CD8-positive, alpha-beta memory T cell (primary cell): ENCODE measurements around the gene RBP7. TPM values are rescaled to one million over a fixed set of nuclear protein-coding genes. Genes with fewer than 3 reads are reported as not detected.

Experiments used
- CTCF ChIA-PET: fragments of 350-600 bp; sonication (Branson Sonifier 250); formaldehyde crosslinking; loops from one replicate; lab custom pipeline; 2021; ENCODE audit warnings: antibody characterized with exemption; lab: Charles Lee
- POLR2A ChIA-PET: fragments of 350-600 bp; sonication (Branson Sonifier 250); formaldehyde crosslinking; loops from one replicate; lab custom pipeline; 2021; ENCODE audit warnings: antibody characterized with exemption; lab: Charles Lee
- DNase-seq, 5 donors: peaks; one replicate each; pipeline versions ENCODE4 v3.0.0 to v3.0.0-alpha.2; 2020 to 2022; ENCODE audit warnings: mixed read lengths in 1 of 5
- H3K27ac ChIP-seq: one replicate; pipeline ENCODE4 v1.7.0; 2013; ENCODE audit warnings: low read depth, mild to moderate bottlenecking, low read length, moderate library complexity
- H3K27me3 ChIP-seq: 2 replicates; pipeline ENCODE4 v1.7.0; 2013; ENCODE audit warnings: low read length, mild to moderate bottlenecking; ENCODE audit not compliant: insufficient read depth, poor library complexity, severe bottlenecking
- H3K36me3 ChIP-seq: 2 replicates; pipeline ENCODE4 v1.7.0; 2013; ENCODE audit warnings: mild to moderate bottlenecking, low read length, moderate library complexity; ENCODE audit not compliant: insufficient read depth
- H3K4me1 ChIP-seq: 2 replicates; pipeline ENCODE4 v1.7.0; 2013; ENCODE audit warnings: mild to moderate bottlenecking, low read length, moderate library complexity; ENCODE audit not compliant: insufficient read depth
- H3K4me3 ChIP-seq: 2 replicates; pipeline ENCODE4 v1.7.0; 2013; ENCODE audit warnings: mild to moderate bottlenecking, low read length
- H3K9me3 ChIP-seq: 2 replicates; pipeline ENCODE4 v1.7.0; 2013; ENCODE audit warnings: mild to moderate bottlenecking, low read length
- H3K27ac Mint-ChIP-seq, 8 donors: one replicate each; pipeline ENCODE4 v1.8.0; 2020 to 2021; ENCODE audit warnings: mixed read lengths in 8 of 8, mild to moderate bottlenecking in 6 of 8, inconsistent platforms in 3 of 8, moderate library complexity in 3 of 8
- H3K27me3 Mint-ChIP-seq, 2 donors: one replicate each; pipeline ENCODE4 v1.8.0; 2020 to 2021; ENCODE audit warnings: mixed read lengths in 2 of 2, mild to moderate bottlenecking in 1 of 2, moderate library complexity in 1 of 2
- H3K36me3 Mint-ChIP-seq, 3 donors: one replicate each; pipeline ENCODE4 v1.8.0; 2020 to 2021; ENCODE audit warnings: mixed read lengths in 3 of 3, inconsistent platforms in 1 of 3, mild to moderate bottlenecking in 1 of 3
- H3K4me1 Mint-ChIP-seq, 3 donors: one replicate each; pipeline ENCODE4 v1.8.0; 2020 to 2021; ENCODE audit warnings: mixed read lengths in 3 of 3, inconsistent platforms in 1 of 3, mild to moderate bottlenecking in 1 of 3
- H3K4me3 Mint-ChIP-seq, 7 donors: one replicate each; pipeline ENCODE4 v1.8.0; 2020 to 2021; ENCODE audit warnings: mixed read lengths in 7 of 7, mild to moderate bottlenecking in 6 of 7, moderate library complexity in 4 of 7, inconsistent platforms in 2 of 7
- H3K9me3 Mint-ChIP-seq, 5 donors: one replicate each; pipeline ENCODE4 v1.8.0; 2020 to 2022; ENCODE audit warnings: mixed read lengths in 5 of 5, mild to moderate bottlenecking in 3 of 5, moderate library complexity in 2 of 5, inconsistent platforms in 1 of 5
- polyA plus RNA-seq: library from polyadenylated mRNA; unstranded; fragments of 300-500 nt; fragmentation: Illumina TruSeq; gene quantifications from one replicate; pipeline ENCODE4 v1.2.3, GENCODE V29; 2021
- total RNA-seq, 2 experiments: library from RNA; stranded (reverse); gene quantifications; one replicate each; pipeline ENCODE4 v1.2.3, GENCODE V29; 2021

Gene RBP7
- total and polyA plus RNA-seq, 3 experiments from 2014 or later, result not detected

- Histone ChIP-seq H3K36me3 (no peaks in the 10 kb centered on the region), H3K4me1 (no peaks in the 10 kb centered on the region), H3K4me3 (no peak overlapping the region), H3K27me3 (no peaks in the 10 kb centered on the region), H3K9me3 (no peaks in the 10 kb centered on the region), H3K27ac (no peak overlapping the region)
- CTCF ChIA-PET, result no interaction called here
- Mint-ChIP-seq H3K27ac (no peak overlapping the region), H3K27me3 (no peaks in the 10 kb centered on the region), H3K4me1 (peaks cover 28 to 61% (median 58%) of the 10 kb centered on the region in 3 donors), H3K9me3 (no peaks in the 10 kb centered on the region), H3K36me3 (peaks cover 0 to 67% (median 18%) of the 10 kb centered on the region in 3 donors), H3K4me3 (no peak overlapping the region)
- no peak for DNase-seq
- POLR2A ChIA-PET, result no interaction called here
Observed at GRCh38 chr1:10051656-10052055, 54.6 kb downstream of the RBP7 start.

- H3K36me3 Mint-ChIP-seq, result peaks cover 0 to 61% (median 16%) of the 10 kb centered on the region in 3 donors
- H3K4me3 Mint-ChIP-seq, result no peak overlapping the region
- H3K27ac Mint-ChIP-seq, result no peak overlapping the region
- ChIA-PET CTCF (no interaction called here), POLR2A (no interaction called here)
- peaks cover 22 to 55% (median 52%) of the 10 kb centered on the region in 3 donors for H3K4me1 Mint-ChIP-seq
- no peaks in the 10 kb centered on the region for H3K4me1 ChIP-seq
- DNase-seq, result no peak
- H3K27ac ChIP-seq, result no peak overlapping the region
- no peaks in the 10 kb centered on the region for H3K9me3 Mint-ChIP-seq
- H3K36me3 ChIP-seq, result no peaks in the 10 kb centered on the region
- H3K27me3 ChIP-seq, result no peaks in the 10 kb centered on the region
- H3K9me3 ChIP-seq, result no peaks in the 10 kb centered on the region
- H3K27me3 Mint-ChIP-seq, result no peaks in the 10 kb centered on the region
- no peak overlapping the region for H3K4me3 ChIP-seq
Observed at GRCh38 chr1:10052347-10052746, 55.3 kb downstream of the RBP7 start.

GRCh38 chr1:10054465-10054864 is 57.4 kb downstream of the RBP7 start:
- H3K36me3 Mint-ChIP-seq, result peaks cover 0 to 68% (median 16%) of the 10 kb centered on the region in 3 donors
- no peak overlapping the region for H3K4me3 Mint-ChIP-seq
- no peaks in the 10 kb centered on the region for H3K27me3 Mint-ChIP-seq
- Histone ChIP-seq H3K4me1 (no peaks in the 10 kb centered on the region), H3K9me3 (no peaks in the 10 kb centered on the region), H3K27ac (no peak overlapping the region), H3K36me3 (no peaks in the 10 kb centered on the region), H3K4me3 (no peak overlapping the region), H3K27me3 (no peaks in the 10 kb centered on the region)
- no peaks in the 10 kb centered on the region for H3K9me3 Mint-ChIP-seq
- ChIA-PET POLR2A (interaction anchor here (0.6 kb wide), 1 partner anchor 352 kb away, joined by 6 read pairs; no protein-coding TSS in a partner anchor), CTCF (no interaction called here)
- H3K27ac Mint-ChIP-seq, result no peak overlapping the region
- peaks cover 15 to 52% (median 45%) of the 10 kb centered on the region in 3 donors for H3K4me1 Mint-ChIP-seq
- no peak for DNase-seq

GRCh38 chr1:10056599-10056987 is 59.6 kb downstream of the RBP7 start:
- CTCF ChIA-PET, result interaction anchor here (1.9 kb wide), 1 partner anchor 10 kb away, joined by 5 read pairs; no protein-coding TSS in a partner anchor
- Histone ChIP-seq H3K27me3 (no peaks in the 10 kb centered on the region), H3K9me3 (no peaks in the 10 kb centered on the region), H3K27ac (no peak overlapping the region), H3K36me3 (no peaks in the 10 kb centered on the region), H3K4me3 (no peak overlapping the region), H3K4me1 (no peaks in the 10 kb centered on the region)
- peaks cover 0 to 57% (median 10%) of the 10 kb centered on the region in 3 donors for H3K36me3 Mint-ChIP-seq
- H3K27ac Mint-ChIP-seq, result no peak overlapping the region
- POLR2A ChIA-PET, result no interaction called here
- no peaks in the 10 kb centered on the region for H3K27me3 Mint-ChIP-seq
- H3K4me3 Mint-ChIP-seq, result no peak overlapping the region
- DNase-seq, result no peak
- H3K9me3 Mint-ChIP-seq, result no peaks in the 10 kb centered on the region
- H3K4me1 Mint-ChIP-seq, result peaks cover 15 to 38% (median 33%) of the 10 kb centered on the region in 3 donors

GRCh38 chr1:10057343-10057742 is 60.3 kb downstream of the RBP7 start:
- Histone ChIP-seq H3K4me3 (no peak overlapping the region), H3K4me1 (no peaks in the 10 kb centered on the region), H3K9me3 (no peaks in the 10 kb centered on the region), H3K36me3 (no peaks in the 10 kb centered on the region), H3K27ac (no peak overlapping the region), H3K27me3 (no peaks in the 10 kb centered on the region)
- peaks cover 13 to 31% (median 26%) of the 10 kb centered on the region in 3 donors for H3K4me1 Mint-ChIP-seq
- no peaks in the 10 kb centered on the region for H3K9me3 Mint-ChIP-seq
- ChIA-PET POLR2A (no interaction called here), CTCF (no interaction called here)
- no peak overlapping the region for H3K4me3 Mint-ChIP-seq
- no peak for DNase-seq
- peaks cover 0 to 50% (median 10%) of the 10 kb centered on the region in 3 donors for H3K36me3 Mint-ChIP-seq
- H3K27ac Mint-ChIP-seq, result no peak overlapping the region
- no peaks in the 10 kb centered on the region for H3K27me3 Mint-ChIP-seq

- ChIA-PET CTCF (no interaction called here), POLR2A (interaction anchor here (0.5 kb wide), 1 partner anchor 208 kb away, joined by 3 read pairs; no protein-coding TSS in a partner anchor)
Observed at GRCh38 chr1:10057796-10058195, 60.8 kb downstream of the RBP7 start.

GRCh38 chr1:10059342-10059718 is 62.3 kb downstream of the RBP7 start:
- H3K36me3 Mint-ChIP-seq, result peaks cover 0 to 43% (median 10%) of the 10 kb centered on the region in 3 donors
- no peaks in the 10 kb centered on the region for H3K9me3 Mint-ChIP-seq
- no peak overlapping the region for H3K4me3 Mint-ChIP-seq
- H3K9me3 ChIP-seq, result no peaks in the 10 kb centered on the region
- ChIA-PET POLR2A (no interaction called here), CTCF (no interaction called here)
- peaks cover 13 to 33% (median 27%) of the 10 kb centered on the region in 3 donors for H3K4me1 Mint-ChIP-seq
- H3K27ac ChIP-seq, result no peak overlapping the region
- no peaks in the 10 kb centered on the region for H3K4me1 ChIP-seq
- H3K27ac Mint-ChIP-seq, result no peak overlapping the region
- no peak overlapping the region for H3K4me3 ChIP-seq
- H3K27me3 ChIP-seq, result no peaks in the 10 kb centered on the region
- no peak for DNase-seq
- H3K36me3 ChIP-seq, result no peaks in the 10 kb centered on the region
- no peaks in the 10 kb centered on the region for H3K27me3 Mint-ChIP-seq

More at GRCh38 chr1:10057796-10058195, 60.8 kb downstream of the RBP7 start:
- Histone ChIP-seq H3K4me3 (no peak overlapping the region), H3K9me3 (no peaks in the 10 kb centered on the region), H3K27me3 (no peaks in the 10 kb centered on the region), H3K4me1 (no peaks in the 10 kb centered on the region), H3K36me3 (no peaks in the 10 kb centered on the region), H3K27ac (no peak overlapping the region)
- Mint-ChIP-seq H3K4me3 (no peak overlapping the region), H3K27ac (peak overlapping the region in 2 of 8 donors; percentile 22 to 25), H3K36me3 (peaks cover 0 to 46% (median 10%) of the 10 kb centered on the region in 3 donors), H3K27me3 (no peaks in the 10 kb centered on the region), H3K4me1 (peaks cover 10 to 28% (median 25%) of the 10 kb centered on the region in 3 donors), H3K9me3 (no peaks in the 10 kb centered on the region)
- no peak for DNase-seq

- Mint-ChIP-seq H3K27me3 (no peaks in the 10 kb centered on the region), H3K27ac (no peak overlapping the region), H3K36me3 (peaks cover 0 to 38% (median 11%) of the 10 kb centered on the region in 3 donors), H3K9me3 (no peaks in the 10 kb centered on the region), H3K4me3 (no peak overlapping the region), H3K4me1 (peaks cover 16 to 39% (median 29%) of the 10 kb centered on the region in 3 donors)
- Histone ChIP-seq H3K9me3 (no peaks in the 10 kb centered on the region), H3K4me1 (no peaks in the 10 kb centered on the region), H3K27ac (no peak overlapping the region), H3K27me3 (no peaks in the 10 kb centered on the region), H3K4me3 (no peak overlapping the region), H3K36me3 (no peaks in the 10 kb centered on the region)
- CTCF ChIA-PET, result no interaction called here
- DNase-seq, result no peak
- POLR2A ChIA-PET, result no interaction called here
Observed at GRCh38 chr1:10060311-10061100, 63.5 kb downstream of the RBP7 start.
